ENCODE data around the gene UBE2J2.
A peak's percentile ranks its signal among the peaks of the same experiment; 100 is the strongest.

The UBE2J2 gene

GRCh38 chr1:1233567-1233892, 40.1 kb downstream of the UBE2J2 start:
- Histone ChIP-seq H3K9me3 (ENCODE audit: insufficient read depth, low read length, severe bottlenecking) (no peaks in the 10 kb centered on the region), H3K36me3 (ENCODE audit: insufficient read depth, low read length) (peaks cover 48% of the 10 kb centered on the region), H3K4me2 (ENCODE audit: insufficient read depth, low read length) (peak overlapping the region; percentile 99), H3K4me1 (ENCODE audit: insufficient read depth, low read length) (peaks cover 39% of the 10 kb centered on the region), H3K27me3 (ENCODE audit: insufficient read depth, low read length, poor library complexity) (no peaks in the 10 kb centered on the region), H2AFZ (ENCODE audit: low read depth, low read length) (no peak overlapping the region), H3K4me3 (ENCODE audit: low read depth in 1 of 2, low read length in 2 of 2) (peak overlapping the region in 1 of 2 experiments; percentile 95; a peak in 3 of 4 replicates), H3K9ac (ENCODE audit: low read depth, low read length) (peak overlapping the region; percentile 83), H3K27ac (ENCODE audit: low read length) (no peak overlapping the region), H3K79me2 (ENCODE audit: insufficient read depth, low read length) (peaks cover 61% of the 10 kb centered on the region), H4K20me1 (ENCODE audit: insufficient read depth, low read length) (peaks cover 60% of the 10 kb centered on the region)
- no peak for DNase-seq
- ATAC-seq (ENCODE audit: insufficient read depth, low read depth), result no peak
- TF ChIP-seq CTCF (IDR thresholded peaks at IDR 0.05; ENCODE audit: borderline replicate concordance, extremely low read depth, low read length, poor library complexity, severe bottlenecking) (no peak), EZH2 (IDR thresholded peaks at IDR 0.05; ENCODE audit: borderline replicate concordance, low read depth, low read length, severe bottlenecking) (no peak)

DNA sequence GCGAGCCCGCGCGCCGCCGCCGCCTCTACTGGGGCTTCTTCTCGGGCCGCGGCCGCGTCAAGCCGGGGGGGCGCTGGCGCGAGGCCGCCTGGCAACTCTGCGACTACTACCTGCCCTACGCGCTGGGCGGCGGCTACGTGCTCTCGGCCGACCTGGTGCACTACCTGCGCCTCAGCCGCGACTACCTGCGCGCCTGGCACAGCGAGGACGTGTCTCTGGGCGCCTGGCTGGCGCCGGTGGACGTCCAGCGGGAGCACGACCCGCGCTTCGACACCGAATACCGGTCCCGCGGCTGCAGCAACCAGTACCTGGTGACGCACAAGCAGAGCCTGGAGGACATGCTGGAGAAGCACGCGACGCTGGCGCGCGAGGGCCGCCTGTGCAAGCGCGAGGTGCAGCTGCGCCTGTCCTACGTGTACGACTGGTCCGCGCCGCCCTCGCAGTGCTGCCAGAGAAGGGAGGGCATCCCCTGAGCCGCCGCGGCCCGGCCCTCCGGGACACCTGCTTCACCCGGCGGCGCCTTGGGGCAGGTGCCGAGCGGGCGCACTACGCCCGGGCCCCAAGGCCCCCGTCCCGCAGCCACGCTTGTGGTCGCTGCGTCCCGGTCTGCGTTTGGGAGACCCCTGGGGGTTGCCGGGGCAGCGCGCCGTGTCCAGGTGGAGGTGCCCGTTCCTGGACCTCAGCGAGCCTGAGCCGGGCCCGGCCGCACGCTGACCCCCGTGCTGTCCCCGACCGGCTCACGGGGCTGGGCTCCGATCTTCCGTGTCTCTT, 40.7 kb downstream of the UBE2J2 start:
- H3K9me3 ChIP-seq (ENCODE audit: insufficient read depth, low read length, severe bottlenecking), result no peaks in the 10 kb centered on the region
- peak overlapping the region; percentile 83 for H3K9ac ChIP-seq (ENCODE audit: low read depth, low read length)
- H3K36me3 ChIP-seq (ENCODE audit: insufficient read depth, low read length), result peaks cover 53% of the 10 kb centered on the region
- peaks cover 67% of the 10 kb centered on the region for H3K79me2 ChIP-seq (ENCODE audit: insufficient read depth, low read length)
- no peak for ATAC-seq (ENCODE audit: insufficient read depth, low read depth)
- peak overlapping the region; percentile 87 for H3K27ac ChIP-seq (ENCODE audit: low read length)
- peaks cover 39% of the 10 kb centered on the region for H3K4me1 ChIP-seq (ENCODE audit: insufficient read depth, low read length)
- no peak for DNase-seq
- H3K27me3 ChIP-seq (ENCODE audit: insufficient read depth, low read length, poor library complexity), result no peaks in the 10 kb centered on the region
- peak overlapping the region; percentile 34 to 95; a peak in 3 of 4 replicates for H3K4me3 ChIP-seq (ENCODE audit: low read depth in 1 of 2, low read length in 2 of 2)
- H3K4me2 ChIP-seq (ENCODE audit: insufficient read depth, low read length), result peak overlapping the region; percentile 99
- peak overlapping the region; percentile 79; the same call in 1 of the 2 replicates for H2AFZ ChIP-seq (ENCODE audit: low read depth, low read length)
- H4K20me1 ChIP-seq (ENCODE audit: insufficient read depth, low read length), result peaks cover 60% of the 10 kb centered on the region
- no peak for TF ChIP-seq CTCF (IDR thresholded peaks at IDR 0.05; ENCODE audit: borderline replicate concordance, extremely low read depth, low read length, poor library complexity, severe bottlenecking)
- no peak for TF ChIP-seq EZH2 (IDR thresholded peaks at IDR 0.05; ENCODE audit: borderline replicate concordance, low read depth, low read length, severe bottlenecking)

DNA sequence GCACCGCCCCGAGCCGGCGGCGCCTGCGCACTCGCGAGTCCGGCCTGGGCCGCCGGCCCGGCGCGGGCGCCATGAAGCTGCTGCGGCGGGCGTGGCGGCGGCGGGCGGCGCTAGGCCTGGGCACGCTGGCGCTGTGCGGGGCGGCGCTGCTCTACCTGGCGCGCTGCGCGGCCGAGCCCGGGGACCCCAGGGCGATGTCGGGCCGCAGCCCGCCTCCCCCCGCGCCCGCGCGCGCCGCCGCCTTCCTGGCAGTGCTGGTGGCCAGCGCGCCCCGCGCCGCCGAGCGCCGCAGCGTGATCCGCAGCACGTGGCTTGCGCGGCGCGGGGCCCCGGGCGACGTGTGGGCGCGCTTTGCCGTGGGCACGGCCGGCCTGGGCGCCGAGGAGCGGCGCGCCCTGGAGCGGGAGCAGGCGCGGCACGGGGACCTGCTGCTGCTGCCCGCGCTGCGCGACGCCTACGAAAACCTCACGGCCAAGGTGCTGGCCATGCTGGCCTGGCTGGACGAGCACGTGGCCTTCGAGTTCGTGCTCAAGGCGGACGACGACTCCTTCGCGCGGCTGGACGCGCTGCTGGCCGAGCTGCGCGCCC, 41.4 kb downstream of the UBE2J2 start, which contains the start of gene B3GALT6:
Gene B3GALT6, plus strand, starts transcription at position 30 of the 588 bp plus-strand sequence. Its CDS starts 42 bp downstream, at position 72.
- peak within 1 kb of the TSS; percentile 94 to 99 for H3K4me3 ChIP-seq (ENCODE audit: low read depth in 1 of 2, low read length in 2 of 2)
- H3K27me3 ChIP-seq (ENCODE audit: insufficient read depth, low read length, poor library complexity), result no peaks in the 10 kb centered on the region
- peak within 1 kb of the TSS; percentile 88 for H3K27ac ChIP-seq (ENCODE audit: low read length)
- peaks cover 60% of the 10 kb centered on the region for H3K36me3 ChIP-seq (ENCODE audit: insufficient read depth, low read length)
- DNase-seq (no peak), ATAC-seq (ENCODE audit: insufficient read depth, low read depth) (no peak)
- no peaks in the 10 kb centered on the region for H3K9me3 ChIP-seq (ENCODE audit: insufficient read depth, low read length, severe bottlenecking)
- TF ChIP-seq CTCF (IDR thresholded peaks at IDR 0.05; ENCODE audit: borderline replicate concordance, extremely low read depth, low read length, poor library complexity, severe bottlenecking) (no peak), EZH2 (IDR thresholded peaks at IDR 0.05; ENCODE audit: borderline replicate concordance, low read depth, low read length, severe bottlenecking) (no peak)
- peaks cover 67% of the 10 kb centered on the region for H4K20me1 ChIP-seq (ENCODE audit: insufficient read depth, low read length)
- H3K4me1 ChIP-seq (ENCODE audit: insufficient read depth, low read length), result peaks cover 39% of the 10 kb centered on the region
- H3K4me2 ChIP-seq (ENCODE audit: insufficient read depth, low read length), result peak within 1 kb of the TSS; percentile 99
- H2AFZ ChIP-seq (ENCODE audit: low read depth, low read length), result peak within 1 kb of the TSS; percentile 97
- H3K79me2 ChIP-seq (ENCODE audit: insufficient read depth, low read length), result peaks cover 74% of the 10 kb centered on the region
- peak within 1 kb of the TSS; percentile 98 for H3K9ac ChIP-seq (ENCODE audit: low read depth, low read length)

Measured in DND-41 (cell line).